NCI-H446 (cell line): ENCODE results near the gene CSF1R.
"Not testable (repeated sequence)": the region's sequence is repeated elsewhere in the genome, so short reads cannot be mapped to it uniquely, and the experiment has no call there.

ENCODE experiments used
- DNase-seq, 2 experiments: peaks; one replicate each; lab custom pipeline; 2025; lab: John Stamatoyannopoulos, UW

The CSF1R gene

GRCh38 chr5:150103678-150104549, 17.6 kb upstream of the CSF1R start:
- DNase-seq: no peak

- DNase-seq: no peak
Observed at GRCh38 chr5:150101023-150101422, 14.7 kb upstream of the CSF1R start.

GRCh38 chr5:150097152-150097551, 10.8 kb upstream of the CSF1R start:
- no peak for DNase-seq

GRCh38 chr5:150092159-150092787, 5.9 kb upstream of the CSF1R start:
- DNase-seq: no peak

GRCh38 chr5:150085191-150085912, 1.0 kb downstream of the CSF1R start:
- no peak for DNase-seq

DNA sequence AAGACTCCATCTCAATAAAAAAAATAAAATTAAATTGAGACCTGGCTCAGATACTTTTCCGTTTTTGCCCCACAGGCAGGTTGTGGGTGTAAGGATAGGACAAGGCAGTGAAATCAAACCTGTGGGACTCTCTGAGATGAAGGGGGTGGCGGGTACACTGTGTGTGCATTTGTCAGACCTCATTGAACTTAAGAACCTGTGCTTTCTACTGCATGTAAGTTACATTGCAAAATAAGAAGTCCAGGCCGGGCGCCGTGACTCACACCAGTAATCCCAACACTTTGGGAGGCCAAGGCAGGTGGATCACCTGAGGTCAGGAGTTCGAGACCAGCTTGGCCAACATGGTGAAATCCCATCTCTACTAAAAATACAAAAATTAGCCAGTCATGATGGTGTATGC, 1.6 kb downstream of the CSF1R start:
- not testable (repeated sequence) for DNase-seq

DNA sequence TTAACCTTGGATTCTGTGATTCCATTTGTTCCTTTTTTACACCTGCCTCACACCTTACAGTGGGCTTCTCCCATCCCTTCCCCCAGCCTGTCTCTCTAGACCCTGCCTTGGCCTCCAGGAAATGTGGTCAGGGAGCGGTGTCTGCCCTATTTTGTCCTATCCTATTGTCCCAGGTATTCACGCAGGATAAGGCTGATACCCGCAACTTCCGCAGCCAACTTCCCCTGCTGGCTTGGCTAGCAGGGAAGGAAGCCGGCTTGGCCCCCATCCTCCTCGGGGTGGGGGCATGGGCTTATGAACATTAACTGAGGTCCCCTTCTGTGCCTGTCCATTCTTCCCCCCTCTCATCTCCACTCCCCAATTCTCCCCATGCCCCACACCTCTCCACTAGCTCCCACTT, 3.5 kb downstream of the CSF1R start:
- DNase-seq: no peak

- no peak for DNase-seq
Observed at GRCh38 chr5:150082374-150082773, 4.0 kb downstream of the CSF1R start.

GRCh38 chr5:150081541-150082283, 4.6 kb downstream of the CSF1R start:
- no peak for DNase-seq

- no peak for DNase-seq
Observed at GRCh38 chr5:150080696-150081435, 5.5 kb downstream of the CSF1R start.

DNA sequence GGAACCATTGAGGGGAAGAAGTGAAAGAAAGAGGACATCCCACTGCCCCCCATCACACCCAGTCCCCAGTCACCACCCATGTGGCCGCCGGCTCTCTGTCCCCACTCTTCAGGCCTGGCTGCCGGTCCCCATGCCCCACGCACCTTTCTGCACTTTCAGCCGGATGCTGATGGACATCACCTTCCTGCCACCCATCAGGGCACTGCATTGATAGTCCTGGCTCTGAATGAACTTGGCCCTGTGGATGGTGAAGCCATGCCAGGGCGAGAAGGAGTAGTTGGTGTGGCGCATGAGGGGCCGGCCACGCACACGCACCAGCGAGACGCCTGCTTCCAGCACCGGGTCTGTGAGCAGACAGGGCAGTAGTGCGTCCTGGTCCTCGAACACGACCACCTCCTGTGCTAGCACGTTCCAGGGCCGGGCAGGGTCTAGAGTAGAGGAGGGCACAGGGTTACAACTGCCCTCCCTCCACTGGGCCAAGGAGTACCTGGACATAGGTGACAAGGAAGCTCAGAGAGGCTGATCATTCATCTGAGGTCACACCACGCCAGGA, 6.4 kb downstream of the CSF1R start:
- DNase-seq: no peak

DNA sequence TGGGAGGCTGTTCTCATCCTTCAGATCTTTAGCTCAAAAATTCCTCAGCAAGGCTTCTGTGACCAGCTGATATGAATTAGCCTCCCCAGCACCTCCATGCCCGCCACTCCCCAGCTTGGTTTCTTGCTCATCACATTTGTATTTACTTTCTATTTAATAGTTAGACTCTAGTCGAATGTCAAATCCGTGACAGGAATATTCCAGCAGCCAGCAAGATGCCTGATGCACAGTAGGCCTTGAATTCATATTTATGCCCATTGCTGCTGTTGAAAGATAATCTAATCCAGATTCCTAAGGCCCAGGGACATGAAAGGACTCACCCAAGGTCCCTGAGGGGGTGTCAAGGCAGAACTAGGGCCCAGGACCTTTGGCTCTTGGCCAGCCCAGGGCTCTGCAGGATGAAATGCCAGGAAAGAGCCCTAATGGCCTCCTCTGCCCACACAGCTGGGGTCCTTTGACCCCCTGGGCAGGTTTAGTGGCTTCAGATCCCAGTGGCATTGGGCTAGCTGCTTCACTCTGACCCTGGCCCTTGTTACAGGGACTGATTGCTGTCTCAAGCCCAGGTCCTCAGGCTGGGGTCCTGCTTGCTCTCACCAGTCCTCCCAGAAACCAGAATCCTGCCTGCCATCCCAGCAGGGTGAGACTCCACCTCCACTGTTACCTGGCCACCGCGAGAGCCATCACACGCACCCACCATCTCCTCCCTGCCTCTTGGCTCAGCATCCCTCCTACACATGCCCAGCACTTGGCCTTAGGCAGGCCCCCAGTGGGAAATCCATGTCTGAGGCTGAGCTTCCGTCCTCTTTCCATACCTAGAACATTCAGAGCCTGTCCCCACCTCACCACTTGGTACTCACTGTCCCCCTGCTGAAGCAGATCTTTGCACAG, 7.3 kb downstream of the CSF1R start:
- no peak for DNase-seq

DNA sequence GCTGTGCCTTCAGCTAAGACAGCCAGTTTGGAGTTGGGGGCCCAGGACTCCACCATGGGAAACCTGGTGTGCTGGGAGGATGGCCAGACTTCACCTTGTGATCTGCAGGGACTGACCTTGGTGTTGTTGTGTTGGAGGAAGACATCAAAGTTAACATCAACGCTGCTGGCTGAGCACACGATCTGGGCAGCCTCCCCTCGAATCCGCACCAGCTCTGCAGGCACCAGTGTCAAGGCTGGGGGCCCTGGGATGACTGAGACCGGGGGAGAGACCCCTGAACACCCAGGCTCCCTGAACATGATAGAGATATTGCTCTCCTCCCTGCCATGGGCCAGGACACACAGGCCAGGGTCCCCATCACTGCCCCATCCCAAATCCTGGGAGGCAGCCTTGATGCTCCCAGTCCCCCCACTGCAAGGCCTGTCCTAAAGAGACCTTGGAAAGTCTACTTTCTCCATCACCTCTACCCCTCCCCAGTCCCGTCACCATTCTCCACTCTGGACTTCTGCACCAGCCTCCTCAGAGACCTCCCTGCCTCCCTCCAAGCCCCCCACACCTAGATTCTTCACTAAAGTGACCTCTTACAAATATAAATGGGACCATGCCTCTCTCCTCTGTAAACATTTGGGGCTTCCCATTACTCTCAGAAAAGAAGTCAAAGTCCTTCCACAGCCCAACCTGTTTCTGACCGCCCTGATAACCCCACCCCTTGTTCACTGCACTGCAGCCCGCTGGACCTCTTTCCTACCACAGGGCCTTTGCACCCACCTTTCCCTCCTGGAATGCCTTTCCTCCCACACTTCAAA, 8.2 kb downstream of the CSF1R start:
- DNase-seq: no peak

GRCh38 chr5:150077060-150077459, 9.3 kb downstream of the CSF1R start:
- no peak for DNase-seq

- DNase-seq: no peak
Observed at GRCh38 chr5:150075806-150076205, 10.5 kb downstream of the CSF1R start.

DNA sequence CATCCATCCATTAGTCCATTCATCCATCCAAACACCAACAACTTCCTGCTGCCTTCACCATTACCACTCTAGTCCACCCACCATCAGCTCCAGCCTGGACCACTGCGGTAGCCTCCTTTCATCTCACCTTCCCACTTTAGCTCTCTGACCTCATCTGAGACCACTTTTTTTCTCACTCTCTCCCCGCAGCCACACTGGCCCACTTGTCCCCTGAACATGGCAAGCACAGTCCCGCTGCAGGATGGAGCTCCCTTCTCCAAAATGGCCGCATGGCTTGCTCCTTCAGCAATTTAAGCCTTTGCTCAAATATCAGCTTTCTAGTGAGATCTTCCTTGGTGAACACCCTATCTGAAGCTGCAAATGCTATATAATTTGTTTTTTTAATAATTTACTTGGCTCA, 11.1 kb downstream of the CSF1R start:
- no peak for DNase-seq

- DNase-seq: no peak
Observed at GRCh38 chr5:150073677-150074076, 12.7 kb downstream of the CSF1R start.

DNA sequence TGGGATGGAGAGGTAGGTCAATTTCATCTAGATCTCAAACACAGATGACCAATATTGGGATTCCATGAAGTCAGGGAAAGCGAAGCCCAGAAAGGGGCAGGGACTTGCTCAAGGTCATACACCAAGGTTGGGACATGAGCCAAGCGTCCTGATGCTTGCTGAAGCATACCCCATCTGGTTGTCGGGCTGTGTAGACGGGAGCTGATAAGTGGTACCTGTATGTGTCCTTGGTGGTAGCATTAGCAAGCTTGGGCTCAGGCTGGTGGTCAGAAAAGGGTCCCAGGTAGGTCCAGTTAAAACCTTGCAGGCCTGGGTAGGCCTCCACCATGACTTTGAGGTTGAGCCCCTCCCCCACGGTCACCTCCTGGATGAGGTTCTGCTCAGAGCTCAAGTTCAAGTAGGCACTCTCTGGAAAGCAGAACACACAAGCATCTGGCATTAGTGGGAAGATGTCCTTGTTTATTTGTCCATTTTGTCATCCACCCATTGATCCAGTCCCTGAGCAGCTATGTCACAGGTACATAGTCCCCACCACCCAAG, 13.2 kb downstream of the CSF1R start:
- DNase-seq: no peak

GRCh38 chr5:150070821-150071220, 15.5 kb downstream of the CSF1R start:
- DNase-seq: no peak
